Endometrial microvascular endothelial cells (primary cell): ENCODE results near the gene GALNTL6. TPM values are rescaled to one million over a fixed set of nuclear protein-coding genes. Genes with fewer than 3 reads are reported as not detected.

Experiments used
- in situ Hi-C: cut with HindIII; loops from 2 replicates; pipeline ENCODE4 v1.10.0; 2017; ENCODE audit warnings: low sequenced_read_pairs, low pct_unique_long_range_greater_than_20kb; ENCODE audit errors: inconsistent ontology term
- total RNA-seq: library from RNA; depleted of rRNA; stranded (reverse); fragments of >200 nt; gene quantifications from one replicate; pipeline ENCODE4 v1.2.3, GENCODE V29; 2015; ENCODE audit errors: inconsistent ontology term

The GALNTL6 gene
- total RNA-seq, 1 donor from 2014 or later = not detected

GRCh38 chr4:171857302-171858012, 44.3 kb downstream of the GALNTL6 start:
- in situ Hi-C loops = no loop called here

GRCh38 chr4:171875291-171875690, 62.1 kb downstream of the GALNTL6 start:
- in situ Hi-C loops = no loop called here

GRCh38 chr4:171876636-171877035, 63.4 kb downstream of the GALNTL6 start:
- in situ Hi-C loops = no loop called here

DNA sequence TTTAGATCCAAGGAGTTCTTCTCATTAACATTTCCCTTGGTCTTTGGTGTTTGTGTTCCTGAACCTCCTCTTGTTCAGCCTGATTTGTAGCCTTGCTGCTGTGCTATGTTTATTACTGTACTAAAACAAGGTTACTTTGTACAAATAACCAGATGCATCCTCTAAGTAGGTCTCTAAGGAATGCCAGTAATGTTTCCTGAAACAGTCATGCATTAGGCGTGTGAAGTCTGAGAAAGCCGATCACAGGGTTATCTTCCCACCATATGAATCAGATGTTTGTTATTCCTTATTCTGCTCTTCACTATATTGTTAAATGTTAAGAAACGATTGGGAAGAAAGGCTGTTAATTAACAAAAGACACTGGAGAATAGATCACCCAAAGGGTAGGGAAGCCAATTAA, 66.9 kb downstream of the GALNTL6 start:
- in situ Hi-C loops = no loop called here

GRCh38 chr4:171889681-171890080, 76.5 kb downstream of the GALNTL6 start:
- in situ Hi-C loops = no loop called here

GRCh38 chr4:171891038-171891437, 77.8 kb downstream of the GALNTL6 start:
- in situ Hi-C loops = no loop called here

DNA sequence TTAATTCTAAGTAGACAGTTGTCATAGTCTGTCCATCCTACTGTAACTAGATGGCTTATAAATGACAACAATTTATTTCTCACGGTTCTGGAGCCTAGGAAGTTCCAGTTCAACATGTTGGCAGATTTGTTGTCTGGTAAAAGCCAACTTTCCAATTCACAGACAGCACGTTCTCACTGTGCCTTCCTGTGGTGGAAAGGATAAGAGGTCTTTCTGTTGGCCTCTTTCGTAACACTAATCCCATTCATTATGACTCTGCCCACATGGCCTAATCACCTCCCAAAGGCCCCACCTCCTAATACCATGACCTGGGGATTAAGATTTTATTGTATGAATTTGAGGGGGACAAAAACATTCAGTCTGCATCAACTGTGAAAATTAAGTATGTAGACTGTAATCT, 83.2 kb downstream of the GALNTL6 start:
- in situ Hi-C loops = no loop called here

GRCh38 chr4:171919314-171919713, 106.1 kb downstream of the GALNTL6 start:
- in situ Hi-C loops = no loop called here

- in situ Hi-C loops = no loop called here
These were observed 107.7 kb downstream of the GALNTL6 start for GRCh38 chr4:171920901-171921300.

DNA sequence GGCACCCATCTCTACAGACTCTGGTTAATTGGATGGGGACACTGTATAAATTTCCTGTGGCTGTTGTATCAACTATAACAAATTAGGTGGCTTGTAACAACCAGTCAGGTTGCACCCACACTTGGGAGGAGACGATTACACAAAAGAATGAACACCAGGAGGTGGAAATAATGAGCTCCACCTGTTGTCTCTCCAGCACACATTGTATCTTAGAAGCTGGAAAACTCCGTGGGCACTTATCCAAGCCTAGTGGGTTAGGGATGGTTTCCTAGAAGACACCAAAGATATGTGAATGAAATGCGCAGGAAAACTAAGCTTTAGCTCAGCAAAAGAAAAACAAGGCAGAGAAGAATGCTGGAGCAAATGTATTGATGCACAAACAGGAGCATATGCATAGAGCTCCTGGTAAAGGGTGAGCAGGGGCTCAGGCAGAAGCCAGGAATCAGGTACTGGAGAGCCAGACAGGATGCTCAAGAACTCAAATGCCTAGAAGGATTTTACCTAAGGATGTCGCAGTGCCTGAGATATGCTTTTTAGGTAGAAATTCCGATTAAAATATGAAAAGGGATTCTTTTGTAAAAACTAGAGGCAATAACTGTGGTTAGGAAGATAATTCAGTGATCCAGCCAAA, 111.7 kb downstream of the GALNTL6 start:
- in situ Hi-C loops = no loop called here

DNA sequence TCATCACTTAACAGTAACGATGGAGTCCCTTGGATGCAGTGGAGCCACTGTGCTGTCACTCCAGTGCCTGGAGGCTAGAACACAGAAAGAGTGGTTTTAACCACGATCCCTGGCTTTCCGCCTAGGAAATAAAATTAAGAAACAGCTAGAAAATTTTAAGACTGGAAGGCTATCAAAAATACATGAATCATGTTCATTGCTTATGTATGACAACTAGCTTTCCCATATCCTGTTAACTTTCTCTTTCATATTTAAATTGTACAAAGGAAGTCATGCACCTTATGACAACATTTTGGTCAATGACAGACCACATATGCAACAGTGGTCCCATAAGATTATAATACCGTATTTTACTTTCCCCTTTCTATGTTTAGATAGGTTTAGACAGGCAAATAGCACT, 115.1 kb downstream of the GALNTL6 start:
- in situ Hi-C loops = no loop called here

DNA sequence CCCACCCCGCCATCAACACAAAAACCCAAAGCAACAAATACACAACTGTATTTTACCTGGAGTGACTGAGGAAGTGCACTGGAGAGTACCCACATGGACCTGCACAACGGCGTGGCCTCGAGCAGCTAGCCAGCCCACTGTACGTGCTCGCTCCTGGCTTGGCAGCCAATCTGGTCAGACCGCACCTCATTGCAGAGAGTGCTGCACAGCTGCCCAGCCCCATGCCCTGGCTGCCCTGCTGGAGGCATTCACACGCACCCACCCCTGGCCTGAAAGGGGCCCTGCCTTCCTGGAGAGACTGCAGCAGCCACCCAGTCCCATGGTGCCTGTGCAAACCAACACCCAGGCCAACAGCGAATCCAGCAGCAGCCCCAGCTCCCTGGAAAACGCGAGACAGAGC, 116.3 kb downstream of the GALNTL6 start:
- in situ Hi-C loops = no loop called here

- in situ Hi-C loops = no loop called here
These were observed 116.7 kb downstream of the GALNTL6 start for GRCh38 chr4:171929907-171930306.

- in situ Hi-C loops = no loop called here
These were observed 119.0 kb downstream of the GALNTL6 start for GRCh38 chr4:171932238-171932637.

- in situ Hi-C loops = no loop called here
These were observed 127.5 kb downstream of the GALNTL6 start for GRCh38 chr4:171940656-171941055.

DNA sequence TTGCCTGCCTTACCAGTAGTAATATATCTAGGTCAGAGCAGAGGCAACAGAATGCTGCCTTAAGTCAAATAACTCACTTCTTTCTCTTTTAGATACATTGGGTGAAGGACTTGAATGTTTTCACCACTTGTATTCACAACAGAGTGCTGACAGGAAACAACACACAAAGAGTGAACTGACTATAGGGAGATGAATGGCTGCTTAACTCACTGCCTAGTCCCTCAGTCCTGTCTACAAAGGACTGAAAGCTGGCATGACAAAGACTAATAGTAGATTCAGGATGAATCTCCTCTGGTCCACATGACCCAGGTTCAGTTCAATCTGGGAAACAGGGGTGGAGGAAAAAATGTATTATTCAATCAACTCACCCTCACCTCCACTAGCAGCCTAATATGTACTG, 134.2 kb downstream of the GALNTL6 start:
- in situ Hi-C loops = no loop called here

DNA sequence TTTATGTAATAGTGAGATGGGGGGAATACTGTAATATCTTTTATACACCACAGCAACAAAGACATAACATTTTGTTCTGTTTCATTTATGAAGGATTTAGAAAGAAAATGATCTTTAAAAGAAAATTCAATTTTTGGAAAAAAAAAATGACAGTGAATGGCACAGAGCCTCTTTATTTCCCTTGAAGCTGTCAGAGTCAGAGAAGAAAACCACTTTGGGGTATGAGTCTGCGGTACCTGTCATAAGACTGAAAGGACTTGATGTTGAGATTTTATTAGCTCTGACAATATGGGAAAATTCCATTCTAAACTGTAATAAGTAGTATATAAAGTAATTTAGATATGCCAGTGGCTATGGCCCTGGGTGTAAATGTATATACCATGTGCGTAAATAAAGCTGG, 134.8 kb downstream of the GALNTL6 start:
- in situ Hi-C loops = no loop called here

- in situ Hi-C loops = no loop called here
These were observed 141.4 kb downstream of the GALNTL6 start for GRCh38 chr4:171954650-171955049.

DNA sequence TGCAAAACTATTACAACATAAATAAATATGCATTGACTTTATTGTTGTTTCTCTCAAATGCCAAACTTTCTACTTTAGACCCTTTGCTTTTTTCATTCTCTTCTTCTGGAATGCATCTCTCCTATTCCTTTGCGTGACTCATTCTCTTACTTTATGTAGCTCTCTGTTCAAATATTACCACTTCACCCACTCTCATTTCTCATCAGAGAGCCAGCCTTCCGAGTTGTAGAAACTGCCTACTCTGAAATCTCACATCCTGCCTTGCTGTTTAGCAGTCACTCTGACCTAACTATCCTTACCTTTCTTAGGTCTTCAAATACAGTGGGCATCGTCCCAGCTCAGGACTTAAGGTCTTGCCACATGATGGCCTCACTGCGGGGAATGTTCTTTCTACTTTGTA, 143.5 kb downstream of the GALNTL6 start:
- in situ Hi-C loops = no loop called here

DNA sequence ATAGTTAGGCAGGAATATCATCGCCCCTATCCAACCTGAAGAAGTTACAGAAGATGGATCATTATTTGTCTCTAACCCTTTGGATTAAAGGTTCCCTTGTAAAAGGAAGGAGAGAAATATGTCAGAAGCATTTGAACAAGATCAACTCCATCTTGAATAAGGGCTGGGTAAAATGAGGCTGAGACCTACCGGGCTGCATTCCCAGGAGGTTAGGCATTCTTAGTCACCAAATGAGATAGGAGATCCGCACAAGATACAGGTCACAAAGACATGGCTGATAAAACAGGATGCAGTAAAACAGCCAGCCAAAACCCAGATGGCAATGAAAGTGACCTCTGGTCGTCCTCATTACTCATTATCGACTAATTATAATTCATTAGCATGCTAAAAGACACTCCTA, 148.9 kb downstream of the GALNTL6 start:
- in situ Hi-C loops = no loop called here

GRCh38 chr4:171966356-171966755, 153.2 kb downstream of the GALNTL6 start:
- in situ Hi-C loops = no loop called here
